ENCODE results near the gene PAQR6.

Gene PAQR6

DNA sequence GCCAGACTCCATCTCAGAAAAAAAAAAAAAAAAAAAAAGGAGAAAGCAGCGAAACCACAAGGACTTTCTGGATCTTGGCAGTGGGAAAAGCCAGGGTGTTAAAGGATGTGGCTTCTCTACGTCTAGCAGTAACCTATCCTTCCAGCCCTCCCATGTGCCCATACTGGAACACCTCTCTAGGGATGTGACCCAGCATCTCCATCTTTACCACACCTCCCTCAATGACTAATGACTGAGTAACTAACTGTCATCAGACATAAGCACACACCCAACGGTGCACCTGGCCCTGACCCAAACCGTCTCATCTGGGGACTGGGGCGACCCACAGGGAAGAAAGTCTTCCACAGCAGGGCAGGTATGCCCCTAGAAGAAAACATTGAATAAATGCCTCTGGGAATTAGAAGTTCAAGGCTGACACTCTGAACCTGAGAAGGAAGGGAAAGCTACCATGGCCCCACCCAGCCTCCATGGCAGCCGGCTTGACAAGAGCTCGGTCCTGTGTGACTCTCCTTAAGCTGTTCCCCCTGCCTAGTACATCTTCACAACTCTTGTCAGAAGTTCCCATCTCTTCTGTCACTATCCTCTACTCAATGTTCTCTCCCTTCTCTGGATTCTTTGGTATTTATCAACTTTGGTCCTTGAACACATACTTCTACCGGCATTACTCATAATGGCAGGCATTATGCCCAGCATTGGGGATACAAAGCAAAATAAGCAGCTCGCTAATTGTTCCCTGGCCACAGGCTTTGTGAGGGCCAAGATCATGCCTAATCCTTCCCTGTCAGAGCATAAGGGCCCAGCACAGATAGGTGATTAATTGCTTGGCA is 14.8 kb upstream of the PAQR6 start:
- DNase-seq: no peak

DNA sequence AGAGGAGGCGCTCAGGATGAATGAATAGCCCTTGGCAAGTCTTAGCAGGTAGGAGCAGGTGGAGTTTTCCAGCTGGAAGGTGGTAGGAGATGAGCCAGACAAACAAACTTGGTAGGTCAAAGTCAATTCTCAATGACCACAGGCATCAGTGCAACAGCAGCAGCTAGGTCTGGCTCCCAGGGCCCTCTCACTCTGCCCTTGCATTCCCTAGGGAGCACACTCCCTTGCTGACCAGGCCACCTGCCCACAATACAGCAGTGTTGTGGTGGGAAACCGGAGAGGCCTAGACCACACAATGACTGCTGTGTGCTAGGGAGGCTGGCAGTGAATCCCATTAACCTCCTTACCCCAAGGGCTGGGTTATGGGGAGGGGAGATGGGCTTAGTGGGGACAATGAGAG is 13.0 kb upstream of the PAQR6 start:
- no peak for DNase-seq

DNA sequence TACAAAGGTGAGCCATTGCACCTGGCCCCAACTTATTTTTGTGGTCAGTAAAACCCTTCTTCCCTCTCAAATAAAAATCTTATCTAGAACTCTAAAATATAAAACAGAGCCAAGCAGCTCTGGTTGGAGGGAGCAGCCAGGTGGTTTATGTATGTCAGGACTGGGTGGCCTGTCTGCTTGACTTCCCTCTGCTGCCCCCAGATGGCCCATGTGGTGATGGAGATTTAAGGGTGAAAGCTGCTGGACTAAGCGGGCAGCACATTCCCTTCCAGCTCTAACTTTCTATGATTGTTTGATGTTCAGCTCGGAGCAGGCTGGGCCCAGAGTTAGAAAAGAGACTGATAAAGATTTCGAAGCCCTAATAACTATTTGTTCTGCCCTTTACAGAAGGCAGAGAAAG is 11.9 kb upstream of the PAQR6 start:
- DNase-seq: no peak

DNA sequence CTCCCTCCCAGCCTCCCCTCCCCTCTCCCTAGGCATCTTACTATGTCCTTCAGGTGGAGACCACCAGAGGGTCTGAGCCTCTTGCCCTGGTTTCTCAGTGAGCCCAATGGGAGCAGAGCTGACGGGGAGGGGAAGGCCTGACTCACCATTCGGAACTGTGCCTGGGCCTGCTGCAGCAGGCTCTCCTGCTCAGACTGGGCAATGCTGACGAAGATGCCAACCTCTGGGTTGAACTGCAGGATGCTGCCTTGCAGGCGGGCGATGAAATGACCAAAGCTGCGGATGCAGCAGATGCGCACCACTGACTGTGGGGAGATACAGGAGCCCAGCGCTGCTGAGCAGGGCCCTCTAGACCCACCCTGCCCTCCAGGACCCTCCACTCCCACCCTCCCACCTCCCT is 11.0 kb upstream of the PAQR6 start:
- no peak for DNase-seq

DNA sequence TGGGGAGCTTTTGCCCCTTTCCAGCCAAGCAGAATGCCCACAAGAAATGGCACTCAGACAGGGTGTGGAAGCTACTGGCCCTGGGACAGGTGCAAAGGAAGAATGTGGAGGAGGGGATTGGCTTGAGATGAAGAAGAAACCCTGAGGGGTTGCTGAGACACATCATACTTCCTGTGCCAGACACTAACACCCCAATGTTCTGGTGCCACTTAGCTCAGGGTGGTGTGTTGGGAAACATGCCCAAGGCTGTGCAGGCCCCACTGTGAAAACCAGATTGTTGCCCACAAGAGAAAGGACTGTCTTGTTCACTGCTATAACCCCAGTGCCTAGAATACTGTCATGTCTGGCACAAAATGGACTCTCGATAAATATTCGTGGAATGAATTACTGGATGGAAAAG is 9.9 kb upstream of the PAQR6 start:
- DNase-seq: no peak

DNA sequence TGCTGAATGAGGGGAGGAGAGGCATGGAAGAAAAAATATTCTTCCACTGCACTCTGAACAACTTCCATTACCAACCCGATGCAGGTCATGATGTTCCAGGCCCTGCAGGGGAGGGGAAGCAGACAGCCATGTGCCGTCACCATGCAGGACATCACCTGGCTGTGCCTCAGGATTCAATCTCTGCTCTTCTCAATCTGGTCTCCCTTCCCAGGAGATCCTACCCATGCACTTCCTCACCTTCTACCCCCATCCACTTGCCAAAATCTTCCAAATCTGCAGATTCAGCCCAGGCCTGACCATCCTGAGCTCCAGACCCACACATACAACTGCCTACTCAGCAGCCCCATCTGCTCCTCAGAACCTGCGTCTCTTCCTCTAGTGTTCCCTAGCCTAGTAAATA is 5.8 kb upstream of the PAQR6 start:
- DNase-seq: no peak

DNA sequence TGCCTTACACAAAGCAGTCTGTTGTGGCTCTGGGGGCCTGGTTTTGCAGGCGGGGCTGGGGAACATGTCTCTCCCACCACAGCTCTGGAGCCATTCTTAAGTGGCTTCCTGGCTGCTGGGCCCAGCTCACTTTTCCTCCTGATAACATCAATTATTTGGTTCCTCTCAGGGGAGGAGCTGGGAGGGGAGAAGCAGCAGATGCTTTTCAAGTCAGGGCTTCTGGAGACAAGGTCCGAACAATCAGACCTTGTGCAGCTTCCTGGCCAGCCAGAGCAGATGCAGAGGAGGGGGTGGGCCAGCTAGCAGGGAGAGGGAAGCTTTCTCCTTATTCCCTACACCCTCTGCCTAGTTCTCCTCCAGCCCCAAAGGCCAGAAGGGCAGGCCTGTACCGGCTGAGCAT is 3.7 kb upstream of the PAQR6 start:
- no peak for DNase-seq

DNA sequence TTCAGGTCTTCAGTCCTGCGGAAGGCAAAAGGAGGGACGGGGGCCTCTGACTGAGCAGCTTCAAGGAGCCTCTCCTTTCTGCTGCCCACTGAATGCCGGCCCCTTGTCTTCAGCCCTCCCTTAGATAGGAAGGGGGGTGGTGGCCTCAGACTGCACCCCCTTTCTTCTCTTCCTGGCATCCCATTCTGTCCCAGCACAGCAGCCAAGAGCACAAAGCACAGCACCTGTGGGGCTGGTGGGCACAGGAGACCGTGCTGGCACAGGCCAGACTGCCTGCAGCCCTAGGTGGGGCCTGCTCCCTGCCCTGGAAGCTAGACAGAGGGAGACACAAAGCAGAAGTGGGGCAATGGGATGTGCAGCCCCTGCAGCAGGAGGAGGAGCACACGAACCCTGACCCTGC is 1.7 kb upstream of the PAQR6 start:
- no peak for DNase-seq

DNA sequence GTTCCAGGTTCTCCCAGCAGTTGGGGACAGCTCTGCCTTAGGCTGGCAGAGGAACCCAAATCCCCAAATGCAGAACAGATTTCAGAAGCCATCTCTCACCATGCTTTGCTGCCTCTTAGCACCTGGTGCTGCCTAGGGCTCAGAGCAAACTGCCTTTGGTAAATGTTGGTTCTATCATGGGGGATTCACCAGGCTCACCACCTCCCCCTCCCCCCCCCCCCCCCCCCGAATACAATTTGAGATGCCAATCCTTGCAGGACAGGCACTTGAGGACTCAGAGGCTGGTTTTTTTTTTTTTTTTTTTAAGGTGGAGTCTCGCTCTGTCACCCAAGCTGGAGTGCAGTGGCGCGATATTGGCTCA is 447 bp upstream of the PAQR6 start:
- no peak for DNase-seq

DNA sequence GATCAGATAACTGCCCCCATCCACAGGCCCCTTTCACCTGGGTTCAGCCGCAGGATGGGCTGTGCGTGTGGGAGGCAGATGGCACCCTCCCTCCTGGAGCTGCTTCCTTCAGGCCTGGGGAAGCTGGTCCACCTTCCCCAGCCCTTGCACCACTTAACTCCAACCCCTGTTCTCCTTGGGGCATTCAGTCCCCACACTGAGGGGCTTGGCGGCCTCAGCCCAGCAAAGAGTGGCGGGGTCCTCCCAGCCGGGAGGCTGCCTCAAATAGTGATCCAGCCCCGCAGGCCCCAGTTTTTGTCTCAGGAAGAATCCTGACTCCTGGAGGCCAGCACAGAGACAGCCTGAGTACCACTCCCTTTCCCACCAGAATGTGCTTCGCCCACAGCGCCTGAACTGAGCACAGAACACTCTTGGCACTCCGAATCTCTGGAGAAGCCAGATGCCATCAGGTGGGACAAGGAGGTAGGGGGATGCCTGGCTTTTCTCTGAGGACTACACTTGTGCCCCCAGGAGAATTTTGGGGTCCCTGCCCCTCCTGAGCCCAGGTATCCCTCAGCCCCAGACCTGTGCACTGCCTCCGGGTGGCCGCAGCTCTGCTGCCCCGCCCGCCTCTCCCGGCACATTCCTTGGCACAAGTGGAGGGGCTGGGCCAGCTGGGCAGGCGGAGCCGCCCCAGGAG is 936 bp downstream of the PAQR6 start:
- no peak for DNase-seq

DNA sequence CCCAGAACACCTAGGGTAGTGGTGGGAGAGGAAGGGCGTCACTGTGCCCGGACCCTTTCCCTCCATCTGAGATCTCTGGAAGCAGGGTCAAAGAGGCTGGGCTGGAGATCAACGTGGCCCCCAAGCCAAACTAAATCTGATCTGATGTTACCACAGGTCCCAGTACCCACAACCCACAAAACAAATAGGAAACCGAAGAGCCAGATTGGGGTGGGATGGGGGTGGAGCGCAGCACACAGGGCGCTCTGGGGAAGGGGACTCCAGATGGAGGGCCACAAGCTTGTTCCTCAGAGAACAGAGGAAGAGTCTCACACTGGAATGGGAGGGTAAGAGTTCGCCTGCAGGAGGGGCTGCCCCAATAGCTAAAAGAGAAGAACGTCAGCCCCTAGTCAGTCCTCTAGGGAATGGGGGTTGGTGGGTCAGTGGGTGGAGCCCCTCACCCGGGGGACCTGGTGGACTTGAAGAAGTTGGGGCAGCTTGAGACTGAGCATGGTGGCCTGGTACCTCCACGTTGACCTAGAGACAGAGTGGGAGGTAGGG is 1.5 kb downstream of the PAQR6 start:
- DNase-seq: no peak

DNA sequence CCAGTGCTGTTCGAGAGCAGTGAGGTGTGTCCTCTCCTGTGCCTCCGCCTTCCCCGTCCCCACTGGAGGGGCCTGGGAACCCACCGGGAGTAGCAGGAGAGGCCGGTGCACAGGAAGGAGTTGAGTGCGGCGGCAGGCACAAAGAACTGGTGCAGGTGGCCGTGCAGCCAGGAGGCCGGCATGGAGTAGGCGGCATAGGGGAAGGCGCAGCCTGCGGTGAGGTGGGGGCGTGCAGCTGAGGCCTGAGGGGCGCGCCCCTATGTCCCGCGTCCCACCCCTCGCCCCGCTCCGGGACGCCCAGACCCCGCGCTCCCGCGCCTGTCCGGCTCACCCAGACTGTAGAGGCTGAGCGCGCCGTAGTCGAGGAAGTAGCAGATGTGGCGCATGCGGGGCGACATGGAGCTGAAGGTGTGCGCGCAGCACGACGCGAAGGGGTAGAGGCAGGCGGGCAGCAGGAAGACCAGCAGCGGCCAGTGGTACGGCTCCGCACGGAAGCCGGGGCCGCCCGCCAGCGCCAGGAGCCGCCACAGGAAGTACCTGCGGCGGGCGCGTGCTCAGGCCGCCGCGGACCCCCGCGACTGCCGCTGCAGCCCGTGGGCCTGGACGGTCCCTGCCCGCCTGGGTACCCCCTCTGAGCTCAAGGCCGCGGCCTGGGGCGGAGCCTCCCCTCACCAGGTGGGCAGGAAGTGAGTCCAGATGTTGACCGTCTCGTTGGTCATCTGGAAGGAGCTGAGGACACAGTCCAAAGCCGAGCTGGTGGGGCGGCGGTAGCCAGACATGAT is 2.2 kb downstream of the PAQR6 start:
- peak in 1 of 2 experiments; percentile 19 for DNase-seq

DNA sequence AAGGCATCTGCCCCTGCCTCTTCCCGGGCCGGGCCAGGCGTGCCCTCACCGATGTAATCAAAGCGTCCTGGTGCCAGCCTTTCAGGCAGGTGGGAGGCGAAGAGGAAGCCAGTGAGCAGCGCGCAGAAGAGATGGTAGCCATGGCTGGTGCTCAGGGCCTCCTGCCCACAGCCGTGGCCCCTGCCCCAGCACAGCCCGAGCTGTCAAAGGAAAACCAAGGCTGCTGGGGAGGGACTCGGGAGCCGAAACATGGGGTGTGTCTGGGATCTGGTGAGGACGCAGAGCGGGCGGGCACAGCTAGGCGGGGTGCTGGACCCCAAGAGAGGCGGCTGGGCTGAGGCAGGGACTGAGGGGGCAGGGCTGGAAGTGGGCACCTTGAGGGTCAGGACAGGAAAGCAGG is 3.1 kb downstream of the PAQR6 start:
- DNase-seq: no peak

DNA sequence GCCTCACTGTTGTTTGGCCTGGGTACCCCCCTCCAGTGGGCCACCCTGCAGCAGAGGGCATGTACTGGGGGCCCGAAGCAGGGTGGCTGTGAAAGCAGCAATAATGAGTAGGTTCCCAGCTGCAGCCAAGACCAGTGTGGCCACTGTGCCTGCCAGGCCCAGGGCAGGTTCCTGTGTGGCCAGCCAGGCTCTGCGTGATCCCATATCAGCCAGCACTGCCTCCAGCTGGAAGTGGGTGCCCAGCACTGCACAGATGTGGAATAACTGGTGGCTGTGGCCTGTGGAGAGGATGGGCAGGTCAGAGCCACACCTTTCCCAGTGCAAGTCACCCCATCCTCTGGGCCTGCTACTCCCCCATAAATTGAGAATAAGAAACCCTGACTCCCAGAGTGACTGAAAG is 3.7 kb downstream of the PAQR6 start:
- no peak for DNase-seq

DNA sequence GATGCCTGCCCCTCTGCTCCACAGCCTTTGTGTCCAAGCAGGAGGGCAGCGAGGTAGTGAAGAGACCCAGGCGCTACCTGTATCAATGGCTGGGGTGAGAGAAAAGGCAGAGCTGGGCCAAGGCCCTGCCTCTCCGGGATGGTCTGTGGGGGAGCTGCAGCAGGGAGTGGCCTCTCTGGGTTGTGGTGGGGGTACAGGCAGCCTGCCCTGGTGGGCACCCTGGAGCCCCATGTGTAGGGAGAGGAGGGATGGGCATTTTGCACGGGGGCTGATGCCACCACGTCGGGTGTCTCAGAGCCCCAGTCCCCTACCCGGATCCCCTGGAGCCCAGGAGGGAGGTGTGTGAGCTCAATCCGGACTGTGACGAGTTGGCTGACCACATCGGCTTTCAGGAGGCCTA is 5.1 kb downstream of the PAQR6 start:
- DNase-seq: no peak

DNA sequence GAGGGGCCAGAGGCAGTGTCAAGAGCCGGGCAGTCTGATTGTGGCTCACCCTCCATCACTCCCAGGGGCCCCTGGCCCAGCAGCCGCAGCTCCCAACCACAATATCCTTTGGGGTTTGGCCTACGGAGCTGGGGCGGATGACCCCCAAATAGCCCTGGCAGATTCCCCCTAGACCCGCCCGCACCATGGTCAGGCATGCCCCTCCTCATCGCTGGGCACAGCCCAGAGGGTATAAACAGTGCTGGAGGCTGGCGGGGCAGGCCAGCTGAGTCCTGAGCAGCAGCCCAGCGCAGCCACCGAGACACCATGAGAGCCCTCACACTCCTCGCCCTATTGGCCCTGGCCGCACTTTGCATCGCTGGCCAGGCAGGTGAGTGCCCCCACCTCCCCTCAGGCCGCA is 5.9 kb downstream of the PAQR6 start, which contains the start of gene BGLAP:
Gene BGLAP, plus strand, starts transcription at position 259 of the 400 bp plus-strand sequence. Its CDS starts 48 bp downstream, at position 307.
- DNase-seq: no peak

DNA sequence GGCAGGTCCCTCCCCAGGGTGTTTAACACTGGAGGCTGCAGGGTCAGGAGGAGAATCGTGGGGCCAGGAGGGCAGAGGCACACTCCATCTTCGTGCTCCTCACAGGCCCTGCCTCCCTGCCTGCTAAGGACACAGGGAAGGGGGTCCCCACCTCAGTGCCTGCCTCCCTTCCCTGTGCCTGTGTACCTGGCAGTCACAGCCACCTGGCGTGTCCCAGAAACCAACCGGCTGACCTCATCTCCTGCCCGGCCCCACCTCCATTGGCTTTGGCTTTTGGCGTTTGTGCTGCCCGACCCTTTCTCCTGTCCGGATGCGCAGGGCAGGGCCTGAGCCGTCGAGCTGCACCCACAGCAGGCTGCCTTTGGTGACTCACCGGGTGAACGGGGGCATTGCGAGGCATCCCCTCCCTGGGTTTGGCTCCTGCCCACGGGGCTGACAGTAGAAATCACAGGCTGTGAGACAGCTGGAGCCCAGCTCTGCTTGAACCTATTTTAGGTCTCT is 6.5 kb downstream of the PAQR6 start:
- DNase-seq: no peak

DNA sequence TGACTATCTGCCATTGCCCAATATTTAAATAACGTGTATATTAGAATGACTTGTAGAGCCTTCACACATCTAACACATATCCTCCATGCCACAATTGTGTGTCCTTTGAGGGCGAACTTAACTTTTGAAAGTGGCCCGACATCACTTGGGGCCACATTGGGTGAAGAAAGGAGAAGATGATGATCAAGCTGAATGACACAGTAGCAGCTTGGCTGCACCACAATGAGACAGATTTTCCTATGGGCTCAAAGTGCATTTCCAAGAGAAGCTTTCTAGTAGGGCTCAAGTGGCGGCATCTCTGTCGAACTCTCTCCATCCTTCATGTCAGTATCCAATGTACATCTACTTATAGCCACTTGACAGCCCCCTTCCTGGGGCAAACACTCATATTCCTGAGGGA is 9.6 kb downstream of the PAQR6 start:
- no peak for DNase-seq

DNA sequence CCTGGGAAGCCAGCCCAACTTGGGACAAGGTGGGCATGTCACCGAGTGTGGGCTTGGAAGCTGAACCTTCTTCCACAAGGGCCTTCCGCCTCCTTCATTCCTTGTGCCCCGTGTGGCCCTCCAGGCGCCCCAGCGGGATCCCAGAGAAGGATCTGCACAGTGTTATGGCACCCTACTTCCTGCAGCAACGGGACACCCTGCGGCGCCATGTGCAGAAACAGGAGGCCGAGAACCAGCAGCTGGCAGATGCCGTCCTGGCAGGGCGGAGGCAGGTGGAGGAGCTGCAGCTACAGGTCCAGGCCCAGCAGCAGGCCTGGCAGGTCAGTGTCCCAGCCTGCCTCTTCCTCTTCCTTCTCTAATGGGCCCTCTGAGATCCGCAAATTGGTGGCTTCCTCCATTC is 11.7 kb downstream of the PAQR6 start:
- DNase-seq: no peak

DNA sequence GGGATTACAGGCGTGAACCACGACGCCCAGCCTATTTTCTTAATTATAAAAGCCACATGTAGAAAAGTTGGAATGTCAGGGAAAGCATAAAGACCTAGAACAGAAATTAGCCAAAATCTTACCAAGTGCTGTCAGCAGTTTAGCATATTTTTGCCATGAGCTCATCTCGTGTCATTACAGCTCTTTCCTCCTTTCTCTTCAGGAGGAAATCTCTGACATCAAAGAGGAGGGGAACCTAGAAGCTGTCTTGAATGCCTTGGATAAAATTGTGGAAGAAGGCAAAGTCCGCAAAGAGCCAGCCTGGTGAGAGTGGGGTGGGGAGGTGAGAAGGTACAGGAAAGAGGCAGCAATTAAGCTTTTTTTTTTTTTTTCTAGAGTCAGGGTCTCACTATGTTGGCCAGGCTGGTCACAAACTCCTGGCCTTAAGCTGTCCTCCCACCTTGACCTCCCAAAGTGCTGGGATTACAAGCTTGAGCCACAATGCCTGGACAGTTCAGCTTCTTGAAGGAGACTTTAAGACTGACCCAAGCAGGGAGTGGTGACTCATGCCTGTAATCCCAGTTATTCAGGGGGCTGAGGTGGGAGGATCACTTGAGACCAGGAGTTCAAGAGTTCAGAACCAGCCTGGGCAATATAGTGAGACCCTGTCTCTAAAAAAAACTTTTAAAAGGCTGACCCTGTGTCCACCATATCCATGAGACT is 14.3 kb downstream of the PAQR6 start:
- no peak for DNase-seq

DNA sequence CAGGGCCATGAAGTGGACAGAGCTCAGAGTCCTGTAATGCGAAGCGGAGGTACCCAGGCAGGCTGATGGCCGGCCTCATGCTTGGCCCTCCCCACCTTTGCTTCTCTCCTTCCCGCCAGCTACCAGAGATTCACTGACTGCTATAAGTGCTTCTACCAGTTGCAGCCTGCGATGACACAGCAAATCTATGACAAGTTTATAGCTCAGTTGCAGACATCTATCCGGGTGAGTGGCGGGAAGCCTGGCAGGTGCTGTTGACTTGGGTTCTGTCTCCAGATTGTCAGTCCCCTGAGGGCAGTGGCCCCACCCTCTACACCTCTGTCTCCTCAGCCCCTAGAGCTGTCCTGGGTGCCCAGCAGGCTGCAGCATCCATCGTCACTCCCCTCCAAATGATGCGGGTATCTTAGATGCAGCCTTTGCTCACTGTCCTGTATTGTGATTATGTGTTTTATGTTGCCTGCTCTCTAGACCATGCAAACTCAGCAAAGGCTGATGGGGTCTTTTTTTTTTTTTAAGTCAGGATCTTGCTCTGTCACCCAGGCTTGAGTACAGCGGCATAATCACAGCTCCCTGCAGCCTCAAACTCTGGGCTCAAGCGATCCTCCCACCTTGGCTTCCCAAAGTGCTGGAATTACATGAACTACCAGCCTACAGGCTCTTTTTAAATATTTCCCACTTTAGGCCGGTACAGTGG is 15.5 kb downstream of the PAQR6 start:
- DNase-seq: no peak

DNA sequence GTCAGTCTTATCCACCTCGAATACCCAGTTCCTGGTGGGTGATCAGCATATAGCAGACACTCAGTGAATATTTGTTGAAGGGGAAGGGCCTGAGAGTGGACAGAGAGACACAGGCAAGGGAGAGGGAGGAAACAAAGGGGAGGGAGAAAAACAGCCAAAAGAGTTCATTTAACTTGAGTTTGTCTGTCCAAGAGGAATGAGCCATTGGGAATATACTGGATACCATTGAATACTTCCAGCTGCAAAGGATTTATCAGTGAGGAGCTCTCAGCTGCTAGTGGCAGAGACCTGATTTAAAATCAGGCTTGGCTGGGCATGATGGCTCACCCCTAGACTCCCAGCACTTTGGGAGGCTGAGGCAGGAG is 17.4 kb downstream of the PAQR6 start:
- DNase-seq: no peak
